MCF 10A (cell line): Measurements from ENCODE around the gene ATP6V1A. TPM values are rescaled to one million over a fixed set of nuclear protein-coding genes. Genes with fewer than 3 reads are reported as not detected.

ENCODE experiments used
- BruUV-seq: library from RNA; stranded (reverse); fragments of 400-500 nt; replicated peaks from 2 replicates; lab custom pipeline; 2021; lab: Mats Ljungman, UMichigan
- CTCF ChIA-PET: fragments of 300-600 bp; sonication (Branson Sonifier 250); formaldehyde crosslinking; extraction: SDS; loops from one replicate; lab custom pipeline; 2021; ENCODE audit warnings: antibody characterized with exemption, inconsistent platforms; lab: Yijun Ruan, JAX
- POLR2A ChIA-PET: fragments of 300-600, 350-650 bp; sonication (Branson Sonifier 250); formaldehyde crosslinking; extraction: SDS; loops from one replicate; lab custom pipeline; 2020; ENCODE audit warnings: antibody characterized with exemption, inconsistent platforms; lab: Yijun Ruan, JAX
- DNase-seq: peaks from one replicate; pipeline ENCODE4 v3.0.0-alpha.2; 2018; ENCODE audit not compliant: unreplicated experiment
- H3K27ac Mint-ChIP-seq: one replicate; pipeline ENCODE4 v1.8.0; 2022; ENCODE audit warnings: mild to moderate bottlenecking, low read depth, mixed read lengths; ENCODE audit not compliant: unreplicated experiment
- H3K27me3 Mint-ChIP-seq: one replicate; pipeline ENCODE4 v1.8.0; 2022; ENCODE audit warnings: mixed read lengths; ENCODE audit not compliant: insufficient read depth, unreplicated experiment
- H3K36me3 Mint-ChIP-seq: one replicate; pipeline ENCODE4 v1.8.0; 2022; ENCODE audit warnings: mild to moderate bottlenecking, moderate library complexity, mixed read lengths; ENCODE audit not compliant: insufficient read depth, unreplicated experiment
- H3K4me1 Mint-ChIP-seq: one replicate; pipeline ENCODE4 v1.8.0; 2022; ENCODE audit warnings: mixed read lengths; ENCODE audit not compliant: insufficient read depth, unreplicated experiment
- H3K4me3 Mint-ChIP-seq: one replicate; pipeline ENCODE4 v1.8.0; 2022; ENCODE audit warnings: mild to moderate bottlenecking, moderate library complexity, mixed read lengths; ENCODE audit not compliant: unreplicated experiment
- H3K9me3 Mint-ChIP-seq: one replicate; pipeline ENCODE4 v1.8.0; 2022; ENCODE audit warnings: mixed read lengths; ENCODE audit not compliant: unreplicated experiment
- intact Hi-C: fragments of 100-400 bp; cut with micrococcal nuclease; formaldehyde crosslinking; loops from 2 replicates; pipeline ENCODE4 v1.14.1; 2022
- total RNA-seq: library from RNA; stranded (reverse); gene quantifications from 2 replicates; pipeline ENCODE4 v1.2.3, GENCODE V29; 2022
- TF ChIP-seq, protein P1 (sequence below): fragments of 200-600 bp; IDR thresholded peaks from one replicate; pipeline ENCODE4 v1.8.0; 2022; ENCODE audit warnings: antibody characterized with exemption, mild to moderate bottlenecking; ENCODE audit not compliant: unreplicated experiment

The ATP6V1A gene
- total RNA-seq, 1 experiment from 2014 or later, result 51.6 TPM

DNA sequence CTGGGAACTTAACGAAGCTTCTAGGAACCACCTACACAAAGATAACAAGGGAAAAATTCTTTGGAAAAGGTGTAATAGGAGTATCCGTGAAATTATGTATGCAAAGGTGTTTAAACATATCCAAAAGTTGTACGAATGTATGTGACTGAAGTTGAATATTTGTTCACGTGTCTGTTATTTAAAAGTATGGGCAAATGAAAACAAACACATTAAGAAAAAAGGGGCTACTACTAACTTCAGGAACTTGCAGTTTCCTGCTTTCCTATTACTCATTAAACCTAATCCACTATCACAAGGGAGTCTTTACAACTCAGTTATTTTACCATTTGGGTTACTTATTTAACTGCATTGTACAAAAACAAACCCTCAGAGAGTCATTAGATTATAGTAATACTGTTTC is 57.8 kb downstream of the ATP6V1A start:
- Mint-ChIP-seq H3K9me3 (no peaks in the 10 kb centered on the region), H3K27me3 (no peaks in the 10 kb centered on the region), H3K36me3 (peaks cover 84% of the 10 kb centered on the region), H3K27ac (no peak overlapping the region), H3K4me3 (no peak overlapping the region), H3K4me1 (no peaks in the 10 kb centered on the region)
- TF ChIP-seq, protein P1, sequence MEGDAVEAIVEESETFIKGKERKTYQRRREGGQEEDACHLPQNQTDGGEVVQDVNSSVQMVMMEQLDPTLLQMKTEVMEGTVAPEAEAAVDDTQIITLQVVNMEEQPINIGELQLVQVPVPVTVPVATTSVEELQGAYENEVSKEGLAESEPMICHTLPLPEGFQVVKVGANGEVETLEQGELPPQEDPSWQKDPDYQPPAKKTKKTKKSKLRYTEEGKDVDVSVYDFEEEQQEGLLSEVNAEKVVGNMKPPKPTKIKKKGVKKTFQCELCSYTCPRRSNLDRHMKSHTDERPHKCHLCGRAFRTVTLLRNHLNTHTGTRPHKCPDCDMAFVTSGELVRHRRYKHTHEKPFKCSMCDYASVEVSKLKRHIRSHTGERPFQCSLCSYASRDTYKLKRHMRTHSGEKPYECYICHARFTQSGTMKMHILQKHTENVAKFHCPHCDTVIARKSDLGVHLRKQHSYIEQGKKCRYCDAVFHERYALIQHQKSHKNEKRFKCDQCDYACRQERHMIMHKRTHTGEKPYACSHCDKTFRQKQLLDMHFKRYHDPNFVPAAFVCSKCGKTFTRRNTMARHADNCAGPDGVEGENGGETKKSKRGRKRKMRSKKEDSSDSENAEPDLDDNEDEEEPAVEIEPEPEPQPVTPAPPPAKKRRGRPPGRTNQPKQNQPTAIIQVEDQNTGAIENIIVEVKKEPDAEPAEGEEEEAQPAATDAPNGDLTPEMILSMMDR, result no peak
- intact Hi-C loops, result no loop called here
- BruUV-seq, result no TSS peak
- DNase-seq, result no peak
- ChIA-PET POLR2A (no interaction called here), CTCF (interaction anchor here (0.7 kb wide), 1 partner anchor 800 kb away, joined by 4 read pairs; no protein-coding TSS in a partner anchor)

DNA sequence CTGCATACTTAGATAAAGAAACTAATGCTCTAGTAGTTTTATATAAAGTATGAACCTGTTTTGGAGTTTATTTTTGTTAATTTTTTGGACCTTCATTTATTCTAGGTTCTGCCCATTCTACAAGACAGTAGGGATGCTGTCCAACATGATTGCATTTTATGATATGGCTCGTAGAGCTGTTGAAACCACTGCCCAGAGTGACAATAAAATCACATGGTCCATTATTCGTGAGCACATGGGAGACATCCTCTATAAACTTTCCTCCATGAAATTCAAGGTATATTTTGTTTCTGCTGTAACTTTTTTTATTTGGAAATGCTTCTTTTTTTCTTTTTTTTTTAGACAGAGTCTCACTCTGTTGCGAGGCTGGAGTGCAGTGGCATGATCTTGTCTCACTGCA is 58.4 kb downstream of the ATP6V1A start:
- Mint-ChIP-seq H3K36me3 (peaks cover 84% of the 10 kb centered on the region), H3K27me3 (no peaks in the 10 kb centered on the region), H3K4me1 (no peaks in the 10 kb centered on the region), H3K9me3 (no peaks in the 10 kb centered on the region), H3K27ac (no peak overlapping the region), H3K4me3 (no peak overlapping the region)
- ChIA-PET POLR2A (no interaction called here), CTCF (interaction anchor here (0.7 to 1.1 kb wide), 2 partner anchors 39 to 800 kb away, joined by 4 to 9 read pairs; no protein-coding TSS in a partner anchor)
- intact Hi-C loops, result no loop called here
- no peak for DNase-seq
- TF ChIP-seq, protein P1, result no peak
- no TSS peak for BruUV-seq

DNA sequence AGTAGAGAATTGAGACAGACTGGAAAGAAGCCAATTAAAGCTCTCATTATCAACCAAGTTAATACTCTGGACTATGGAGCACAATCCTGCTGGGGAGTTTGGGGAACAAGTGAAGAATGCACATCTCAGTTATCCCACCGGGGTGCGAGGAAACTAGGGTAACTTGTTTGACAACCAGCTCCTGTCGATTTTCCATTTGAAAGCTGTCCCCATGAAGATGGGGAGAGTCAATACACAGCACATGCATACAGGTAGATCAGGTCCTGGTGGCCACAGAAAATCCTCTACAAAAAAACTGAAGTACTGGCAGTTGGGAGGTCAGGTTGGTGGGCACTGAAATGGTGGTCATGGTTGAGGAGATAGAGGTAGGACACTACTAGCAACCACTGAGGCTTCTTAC is 66.0 kb downstream of the ATP6V1A start:
- intact Hi-C loops, result no loop called here
- no peak for DNase-seq
- BruUV-seq, result no TSS peak
- H3K9me3 Mint-ChIP-seq, result no peaks in the 10 kb centered on the region
- no peak overlapping the region for H3K27ac Mint-ChIP-seq
- H3K4me1 Mint-ChIP-seq, result no peaks in the 10 kb centered on the region
- peaks cover 39% of the 10 kb centered on the region for H3K36me3 Mint-ChIP-seq
- TF ChIP-seq, protein P1, result no peak
- H3K27me3 Mint-ChIP-seq, result no peaks in the 10 kb centered on the region
- POLR2A ChIA-PET, result interaction anchor here (0.6 to 1.8 kb wide), 3 partner anchors 11 to 99 kb away, joined by 3 to 4 read pairs (median 3); no protein-coding TSS in a partner anchor
- CTCF ChIA-PET, result interaction anchor here (0.6 to 0.9 kb wide), 4 partner anchors 10 to 867 kb away, joined by 3 to 6 read pairs (median 3); no protein-coding TSS in a partner anchor
- no peak overlapping the region for H3K4me3 Mint-ChIP-seq

DNA sequence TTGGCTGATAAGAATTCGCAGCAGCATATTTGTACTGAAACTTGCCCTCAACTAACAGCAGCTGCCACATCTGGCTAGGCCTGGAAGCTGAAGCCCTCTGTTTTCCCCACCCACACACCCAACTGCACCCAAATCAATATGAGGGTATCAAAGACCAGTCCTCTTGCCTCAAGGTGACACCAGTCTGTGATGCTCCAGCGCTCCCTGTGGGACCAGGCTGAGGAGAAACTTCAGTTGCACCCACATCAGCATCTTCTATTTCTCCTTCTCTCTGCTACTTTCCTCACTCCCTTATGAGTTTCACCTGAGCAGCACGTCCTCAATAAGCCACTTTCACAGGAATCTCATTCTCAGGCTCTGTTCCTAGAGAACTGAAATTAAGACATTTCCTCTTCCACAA is 73.0 kb downstream of the ATP6V1A start:
- ChIA-PET CTCF (no interaction called here), POLR2A (no interaction called here)
- Mint-ChIP-seq H3K27me3 (no peaks in the 10 kb centered on the region), H3K27ac (no peak overlapping the region), H3K4me3 (no peak overlapping the region), H3K4me1 (no peaks in the 10 kb centered on the region), H3K36me3 (peaks cover 3% of the 10 kb centered on the region), H3K9me3 (no peaks in the 10 kb centered on the region)
- TF ChIP-seq, protein P1, result no peak
- DNase-seq, result no peak
- BruUV-seq, result no TSS peak
- intact Hi-C loops, result no loop called here
